Fibroblast of villous mesenchyme (primary cell): ENCODE data around the gene TAOK2. TPM values are rescaled to one million over a fixed set of nuclear protein-coding genes. Genes with fewer than 3 reads are reported as not detected.
A peak's percentile ranks its signal among the peaks of the same experiment; 100 is the strongest.
"Not testable (repeated sequence)": the region's sequence is repeated elsewhere in the genome, so short reads cannot be mapped to it uniquely, and the experiment has no call there.

Experiments
- DNase-seq: peaks from one replicate; pipeline ENCODE4 v3.0.0-alpha.2; 2010; ENCODE audit warnings: low read depth
- H3K4me3 ChIP-seq: 2 replicates; pipeline ENCODE4 v1.5.1; 2011; ENCODE audit warnings: low read depth, mild to moderate bottlenecking, low read length
- total RNA-seq: library from RNA; depleted of rRNA; stranded (reverse); fragments of >200 nt; gene quantifications from 2 replicates; pipeline ENCODE4 v1.2.3, GENCODE V29; 2012
- TF ChIP-seq, protein P1 (sequence below): IDR thresholded peaks from 2 replicates; pipeline ENCODE4 v1.5.1; 2012; ENCODE audit warnings: low read depth, mild to moderate bottlenecking, low read length; ENCODE audit not compliant: insufficient read depth

TAOK2 gene
- total RNA-seq, 1 donor, result 63.9 TPM

DNA sequence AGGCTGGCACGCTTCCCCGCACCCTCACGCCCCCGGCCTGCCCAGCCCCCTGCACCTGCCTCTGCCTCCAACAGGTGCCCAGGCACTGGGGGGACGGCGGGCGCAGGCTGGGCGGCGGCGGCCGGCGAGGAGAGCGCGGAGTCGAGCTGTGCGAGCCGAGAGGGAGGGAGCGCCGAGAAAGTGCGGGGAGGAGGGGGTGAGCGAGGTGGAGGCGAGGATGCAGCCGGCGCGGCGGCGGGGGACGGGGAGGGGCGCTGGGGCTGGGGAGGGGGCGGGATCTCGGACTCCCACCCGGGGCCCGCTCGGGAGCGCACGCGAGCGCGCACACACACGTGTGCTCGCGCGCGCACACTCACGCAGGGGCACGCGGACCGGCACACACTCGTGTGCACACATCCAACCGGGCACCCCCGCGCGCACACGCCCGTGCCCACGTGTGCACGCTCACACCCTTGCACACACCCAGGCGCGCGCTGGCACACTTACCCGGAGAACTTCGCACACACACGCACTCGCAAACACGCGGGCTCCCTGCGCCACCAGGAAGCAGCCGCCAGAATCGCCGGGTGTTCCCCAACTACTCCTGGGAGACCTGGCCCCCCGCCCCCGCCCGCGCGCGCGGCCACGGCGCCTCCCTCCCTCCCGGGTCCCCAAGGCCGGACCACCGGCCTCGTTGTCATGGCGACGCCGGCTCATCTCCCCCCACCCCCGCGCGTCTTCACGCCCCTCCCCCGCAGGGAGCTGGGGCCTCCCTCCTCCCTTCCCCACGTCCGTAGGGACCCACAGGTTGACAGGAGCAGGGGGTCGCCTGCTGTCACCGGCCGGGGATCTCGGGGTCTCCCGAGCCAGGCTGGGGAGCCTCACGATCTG lies 37.4 kb downstream of the TAOK2 start, which contains the start of gene DOC2A:
Gene DOC2A (minus strand): TSS at position 184 of the 870 bp plus-strand sequence. CDS start 805 bp downstream, outside the sequence.
- TF ChIP-seq, protein P1, sequence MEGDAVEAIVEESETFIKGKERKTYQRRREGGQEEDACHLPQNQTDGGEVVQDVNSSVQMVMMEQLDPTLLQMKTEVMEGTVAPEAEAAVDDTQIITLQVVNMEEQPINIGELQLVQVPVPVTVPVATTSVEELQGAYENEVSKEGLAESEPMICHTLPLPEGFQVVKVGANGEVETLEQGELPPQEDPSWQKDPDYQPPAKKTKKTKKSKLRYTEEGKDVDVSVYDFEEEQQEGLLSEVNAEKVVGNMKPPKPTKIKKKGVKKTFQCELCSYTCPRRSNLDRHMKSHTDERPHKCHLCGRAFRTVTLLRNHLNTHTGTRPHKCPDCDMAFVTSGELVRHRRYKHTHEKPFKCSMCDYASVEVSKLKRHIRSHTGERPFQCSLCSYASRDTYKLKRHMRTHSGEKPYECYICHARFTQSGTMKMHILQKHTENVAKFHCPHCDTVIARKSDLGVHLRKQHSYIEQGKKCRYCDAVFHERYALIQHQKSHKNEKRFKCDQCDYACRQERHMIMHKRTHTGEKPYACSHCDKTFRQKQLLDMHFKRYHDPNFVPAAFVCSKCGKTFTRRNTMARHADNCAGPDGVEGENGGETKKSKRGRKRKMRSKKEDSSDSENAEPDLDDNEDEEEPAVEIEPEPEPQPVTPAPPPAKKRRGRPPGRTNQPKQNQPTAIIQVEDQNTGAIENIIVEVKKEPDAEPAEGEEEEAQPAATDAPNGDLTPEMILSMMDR, result no peak
- peak within 1 kb of the TSS; percentile 54 for H3K4me3 ChIP-seq
- DNase-seq, result no peak

- DNase-seq, result no peak
- no peak overlapping the region for H3K4me3 ChIP-seq
- TF ChIP-seq, protein P1, result no peak
Observed at GRCh38 chr16:30011714-30012504, 38.2 kb downstream of the TAOK2 start.

DNA sequence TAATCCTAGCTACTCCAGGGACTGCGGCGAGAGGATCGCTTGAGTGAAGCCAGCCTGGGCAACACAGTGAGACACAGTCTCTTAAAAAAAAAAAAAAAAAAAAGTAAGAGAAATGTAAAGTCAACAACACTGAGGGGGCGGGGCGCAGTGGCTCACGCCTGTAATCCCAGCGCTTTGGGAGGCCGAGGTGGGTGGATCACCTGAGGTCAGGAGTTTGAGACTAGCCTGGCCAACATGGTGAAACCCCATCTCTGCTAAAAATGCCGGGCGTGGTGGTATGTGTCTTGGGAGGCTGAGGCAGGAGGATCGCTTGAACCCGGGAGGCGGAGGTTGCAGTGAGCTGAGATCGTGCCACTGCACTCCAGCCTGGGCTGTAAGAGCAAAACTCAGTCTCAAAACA lies 38.9 kb downstream of the TAOK2 start:
- not testable (repeated sequence) for DNase-seq, H3K4me3 ChIP-seq

DNA sequence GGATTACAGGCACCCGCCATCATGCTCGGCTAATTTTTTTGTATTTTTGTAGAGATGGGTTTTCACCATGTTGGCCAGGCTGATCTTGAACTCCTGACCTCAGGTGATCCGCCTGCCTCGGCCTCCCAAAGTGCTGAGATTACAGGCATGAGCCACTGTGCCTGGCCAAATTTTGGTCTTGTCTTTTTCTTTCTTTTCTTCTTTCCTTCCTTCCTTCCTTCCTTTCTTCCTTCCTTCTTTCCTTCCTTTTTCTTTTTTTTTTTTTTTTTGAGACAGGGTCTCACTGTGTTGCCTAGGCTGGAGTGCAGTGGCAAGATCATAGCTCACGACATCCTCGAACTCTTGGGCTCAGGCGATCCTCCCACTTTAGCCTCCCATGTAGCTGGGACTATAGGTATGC lies 41.8 kb downstream of the TAOK2 start:
- DNase-seq, H3K4me3 ChIP-seq: not testable (repeated sequence)

DNA sequence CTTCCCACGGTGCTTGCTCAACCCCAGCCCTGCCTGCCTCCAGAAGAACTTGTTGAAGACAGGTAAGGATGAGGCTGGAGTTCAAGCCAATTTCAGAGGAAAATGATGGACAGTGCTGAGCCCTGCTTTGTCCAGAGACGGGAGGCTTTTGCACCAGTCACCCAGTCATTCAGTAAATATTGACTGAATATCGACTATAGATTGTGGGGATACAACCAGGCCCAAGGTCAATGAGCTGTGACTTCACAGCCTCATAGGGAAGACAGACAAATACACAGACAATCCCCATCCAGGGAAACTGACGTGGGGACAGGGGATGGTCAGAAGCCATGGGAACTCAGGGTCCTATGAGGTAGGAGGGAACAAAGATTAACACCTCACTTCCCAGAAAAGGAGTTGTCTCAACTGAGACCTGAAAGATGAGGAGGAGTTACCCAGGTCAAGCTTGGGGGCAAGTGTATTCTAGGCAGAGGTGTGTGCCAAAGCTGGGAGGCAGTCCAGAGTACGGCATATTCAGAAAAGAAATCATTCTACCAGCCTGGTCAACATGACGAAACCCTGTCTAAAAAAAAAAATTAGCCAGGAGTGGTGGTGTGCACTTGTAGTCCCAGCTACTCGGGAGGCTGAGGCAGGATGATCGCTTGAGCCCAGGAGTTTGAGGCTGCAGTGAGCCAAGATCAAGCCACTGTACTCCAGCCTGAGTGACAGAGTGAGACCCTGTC lies 43.0 kb downstream of the TAOK2 start:
- TF ChIP-seq, protein P1, result no peak
- H3K4me3 ChIP-seq, result no peak overlapping the region
- DNase-seq, result no peak

DNA sequence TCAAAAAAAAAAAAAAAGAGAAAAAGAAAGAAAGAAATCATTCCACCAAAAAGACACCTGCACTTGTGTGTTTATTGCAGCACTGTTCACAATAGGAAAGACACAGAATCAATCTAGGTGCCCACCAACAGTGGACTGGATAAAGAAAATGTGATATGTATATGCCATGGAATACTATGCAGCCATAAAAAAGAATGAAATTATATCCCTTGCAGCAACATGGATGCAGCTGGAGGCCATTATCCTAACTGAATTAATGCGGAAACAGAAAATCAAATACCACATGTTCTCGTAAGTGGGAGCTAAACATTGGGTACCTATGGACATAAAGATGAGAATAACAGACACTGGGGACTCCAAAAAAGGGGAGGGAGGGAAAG lies 43.6 kb downstream of the TAOK2 start:
- TF ChIP-seq, protein P1, result no peak
- no peak overlapping the region for H3K4me3 ChIP-seq

DNA sequence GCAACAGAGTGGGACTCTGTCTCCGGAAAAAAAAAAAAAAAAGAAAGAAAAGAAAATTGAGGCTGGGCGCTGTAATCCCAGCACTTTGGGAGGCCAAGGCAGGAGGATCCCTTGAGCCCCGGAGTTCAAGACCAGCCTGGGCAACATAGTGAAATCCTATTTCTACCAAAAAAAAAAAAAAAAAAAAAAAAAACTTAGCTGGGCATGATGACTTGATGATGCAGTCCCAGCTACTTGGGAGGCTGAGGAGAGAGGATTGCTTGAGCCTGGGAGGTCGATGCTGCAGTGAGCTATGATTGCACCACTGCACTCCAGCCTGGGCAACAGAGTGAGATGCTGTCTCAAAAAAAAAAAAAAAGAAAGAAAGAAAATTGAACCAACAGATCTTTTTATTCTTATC lies 44.3 kb downstream of the TAOK2 start:
- not testable (repeated sequence) for H3K4me3 ChIP-seq, DNase-seq

More for the DNA sequence above, 43.6 kb downstream of the TAOK2 start:
- DNase-seq, result no peak

- no peak for DNase-seq
Observed at GRCh38 chr16:30018731-30019158, 45.1 kb downstream of the TAOK2 start.

More at GRCh38 chr16:30018731-30019158, 45.1 kb downstream of the TAOK2 start:
- TF ChIP-seq, protein P1, result no peak
- H3K4me3 ChIP-seq, result no peak overlapping the region
